HL-60 (cell line): ENCODE measurements around the gene NRF1.

Experiments used
- CTCF ChIP-seq: IDR thresholded peaks from one replicate; pipeline ENCODE4 v1.5.1; 2011; ENCODE audit warnings: low read length, control low read depth, inconsistent platforms; ENCODE audit not compliant: insufficient read depth
- POLR2AphosphoS5 ChIP-seq: IDR thresholded peaks from 2 replicates; pipeline ENCODE4 v1.6.1; 2012; ENCODE audit warnings: low read depth
- REST ChIP-seq: IDR thresholded peaks from 2 replicates; pipeline ENCODE4 v1.6.1; 2012; ENCODE audit warnings: low read depth; ENCODE audit not compliant: insufficient replicate concordance

GRCh38 chr7:129617652-129618051 lies 6.1 kb downstream of the NRF1 start:
- no peak for TF ChIP-seq CTCF
- TF ChIP-seq POLR2AphosphoS5: no peak
- TF ChIP-seq REST: no peak
